Karpas-422 (cell line): ENCODE measurements around the gene ACSM4. TPM values are rescaled to one million over a fixed set of nuclear protein-coding genes. Genes with fewer than 3 reads are reported as not detected.

Experiments
- DNase-seq: peaks from one replicate; pipeline ENCODE4 v3.0.0-alpha.2; 2015
- H2AFZ ChIP-seq: fragments of 200-600 bp; sonication (generic); 2 replicates; pipeline ENCODE4 v1.6.1; 2014; ENCODE audit warnings: antibody characterized with exemption, low read length, mixed read lengths
- H3K27ac ChIP-seq: fragments of 200-600 bp; sonication (generic); 2 replicates; pipeline ENCODE4 v1.5.1; 2014; ENCODE audit warnings: mild to moderate bottlenecking, low read length, moderate library complexity
- H3K27me3 ChIP-seq: fragments of 200-600 bp; sonication (generic); 2 replicates; pipeline ENCODE4 v1.6.1; 2014; ENCODE audit warnings: low read length, mixed read lengths
- H3K36me3 ChIP-seq: fragments of 200-600 bp; sonication (generic); 2 replicates; pipeline ENCODE4 v1.6.1; 2014; ENCODE audit warnings: low read length, mixed read lengths; ENCODE audit not compliant: insufficient read depth
- H3K4me1 ChIP-seq: fragments of 200-600 bp; sonication (generic); 2 replicates; pipeline ENCODE4 v1.6.1; 2014; ENCODE audit warnings: mild to moderate bottlenecking, low read length, mixed read lengths
- H3K4me2 ChIP-seq: fragments of 200-600 bp; sonication (generic); 2 replicates; pipeline ENCODE4 v1.6.1; 2014; ENCODE audit warnings: low read length, low read depth, mild to moderate bottlenecking; ENCODE audit not compliant: poor library complexity, severe bottlenecking
- H3K4me3 ChIP-seq: fragments of 200-600 bp; sonication (generic); 2 replicates; pipeline ENCODE4 v1.5.1; 2014; ENCODE audit warnings: mild to moderate bottlenecking, antibody characterized with exemption, low read length, mixed read lengths
- H3K79me2 ChIP-seq: fragments of 200-600 bp; sonication (generic); 2 replicates; pipeline ENCODE4 v1.6.1; 2014; ENCODE audit warnings: mild to moderate bottlenecking, low read length, mixed read lengths
- H3K9ac ChIP-seq: fragments of 200-600 bp; sonication (generic); 2 replicates; pipeline ENCODE4 v1.6.0; 2014; ENCODE audit warnings: low read length
- H3K9me2 ChIP-seq: fragments of 200-600 bp; sonication (generic), shearing (Covaris generic); replicated peaks from 2 replicates; pipeline ENCODE4 v1.6.0; 2014; ENCODE audit warnings: mild to moderate bottlenecking, low read length, moderate library complexity; ENCODE audit not compliant: insufficient read depth
- H3K9me3 ChIP-seq: fragments of 300-700, 200-600 bp; sonication (generic); 2 replicates; pipeline ENCODE4 v1.6.1; 2014; ENCODE audit warnings: low read length, mixed read lengths
- H4K20me1 ChIP-seq: fragments of 200-600 bp; sonication (generic); 2 replicates; pipeline ENCODE4 v1.6.1; 2014; ENCODE audit warnings: mild to moderate bottlenecking, antibody characterized with exemption, low read length, low read depth; ENCODE audit not compliant: insufficient read depth
- total RNA-seq: library from RNA; depleted of rRNA; stranded (reverse); fragments of >200 nt; shearing (Covaris generic); gene quantifications from 2 replicates; pipeline ENCODE4 v1.2.3, GENCODE V29; 2014; ENCODE audit warnings: low replicate concordance

ACSM4 gene
- total RNA-seq, 1 experiment from 2014 or later = not detected

DNA sequence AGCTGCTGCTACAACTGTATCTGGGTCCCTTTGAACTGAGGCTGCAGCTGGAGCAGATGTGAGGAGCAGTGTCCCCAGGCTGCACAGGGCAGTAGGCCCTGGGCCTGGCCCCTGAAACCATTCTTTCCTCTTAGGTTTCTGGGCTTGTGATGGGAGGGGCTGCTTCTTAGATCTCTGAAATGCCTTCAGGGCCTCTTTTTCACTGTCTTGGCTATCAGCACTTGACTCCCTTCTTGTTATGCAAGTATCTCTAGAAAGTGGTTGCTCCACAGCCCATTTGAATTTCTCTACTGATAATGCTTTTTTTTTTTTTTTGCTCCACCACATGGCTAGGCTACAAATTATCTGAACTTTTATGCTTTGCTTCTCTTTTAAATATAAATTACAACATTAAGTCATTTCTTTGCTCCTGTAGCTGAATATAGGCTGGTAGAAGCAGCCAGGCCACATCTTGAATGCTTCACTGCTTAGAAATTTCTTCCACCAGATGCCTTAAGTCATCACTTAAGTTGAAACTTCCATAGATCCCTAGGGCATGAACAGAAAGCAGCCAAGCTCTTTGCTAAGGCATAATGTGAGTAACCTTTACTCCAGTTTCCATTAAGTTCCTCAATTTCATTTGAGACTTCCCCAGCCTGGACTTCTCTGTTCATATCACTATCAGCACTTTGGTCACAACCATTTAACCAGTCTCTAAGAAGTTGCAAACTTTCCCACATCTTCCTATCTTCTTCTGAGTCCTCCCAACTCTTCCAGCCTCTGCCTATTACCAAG is 41.1 kb downstream of the ACSM4 start:
- H3K9me2 ChIP-seq = no peaks in the 10 kb centered on the region
- no peaks in the 10 kb centered on the region for H3K27me3 ChIP-seq
- no peaks in the 10 kb centered on the region; the same call in 1 of the 2 replicates for H3K9me3 ChIP-seq
- H3K4me3 ChIP-seq = no peak overlapping the region
- no peak for DNase-seq
- no peaks in the 10 kb centered on the region for H3K4me1 ChIP-seq
- no peak overlapping the region for H3K9ac ChIP-seq
- H3K4me2 ChIP-seq = no peak overlapping the region
- H2AFZ ChIP-seq = no peak overlapping the region
- no peaks in the 10 kb centered on the region for H4K20me1 ChIP-seq
- H3K27ac ChIP-seq = no peak overlapping the region
- no peaks in the 10 kb centered on the region for H3K36me3 ChIP-seq
- H3K79me2 ChIP-seq = no peaks in the 10 kb centered on the region

DNA sequence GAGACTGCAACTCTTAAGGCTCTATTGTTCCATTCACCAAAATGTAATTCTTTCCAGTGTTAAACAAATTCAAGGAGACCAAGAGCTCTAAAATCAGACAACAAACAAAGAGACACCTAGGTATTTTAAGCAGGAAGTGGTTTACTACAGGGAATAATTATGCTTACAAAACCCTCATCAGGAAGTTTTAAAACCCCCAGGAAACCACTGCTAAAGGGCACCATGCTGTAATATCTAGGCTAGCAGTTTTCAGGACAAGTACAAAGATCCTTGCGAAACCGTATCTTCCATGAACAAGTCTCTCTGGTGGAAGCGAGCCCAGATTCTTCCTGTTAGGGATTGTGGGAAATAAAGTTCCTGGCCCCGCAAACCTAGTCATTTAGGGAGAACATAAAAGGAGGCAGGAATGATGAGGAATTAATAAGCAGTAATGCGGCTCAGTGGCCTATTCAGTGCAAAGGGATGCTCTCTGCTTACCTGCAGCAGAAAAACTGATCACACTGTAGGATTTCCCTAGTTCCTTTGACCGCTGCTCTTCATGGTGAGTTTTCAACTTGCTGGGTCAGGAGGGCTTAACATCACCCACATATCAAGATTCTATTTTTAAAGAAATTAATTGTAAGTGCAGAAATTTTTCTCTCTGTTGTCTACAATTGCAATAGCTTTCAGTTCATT is 42.8 kb downstream of the ACSM4 start:
- Histone ChIP-seq H3K4me2 (no peak overlapping the region), H3K4me1 (no peaks in the 10 kb centered on the region), H3K27me3 (no peaks in the 10 kb centered on the region), H3K79me2 (no peaks in the 10 kb centered on the region), H3K9me2 (no peaks in the 10 kb centered on the region), H3K4me3 (no peak overlapping the region), H3K36me3 (no peaks in the 10 kb centered on the region), H3K27ac (no peak overlapping the region), H3K9ac (no peak overlapping the region), H2AFZ (no peak overlapping the region), H4K20me1 (no peaks in the 10 kb centered on the region), H3K9me3 (no peaks in the 10 kb centered on the region; the same call in 1 of the 2 replicates)
- no peak for DNase-seq

DNA sequence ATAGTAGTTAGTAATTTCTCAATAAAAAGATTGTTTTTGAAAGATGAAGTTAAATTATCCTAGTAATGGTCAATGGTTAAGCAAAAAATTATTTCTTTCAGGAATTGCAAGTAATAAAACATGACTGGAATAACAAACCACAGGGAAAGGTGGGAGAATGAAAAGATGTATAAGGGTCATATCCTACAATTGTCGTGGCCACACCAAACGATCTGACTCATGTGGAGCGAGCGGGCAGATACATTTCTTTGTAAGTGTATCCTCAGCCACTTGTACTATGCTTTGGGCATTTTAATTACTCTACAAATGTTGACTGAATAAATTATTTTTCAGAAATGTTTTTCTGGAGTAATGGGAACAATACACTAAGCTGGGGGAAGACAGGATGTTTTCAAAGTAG is 45.5 kb downstream of the ACSM4 start:
- no peaks in the 10 kb centered on the region for H3K36me3 ChIP-seq
- H3K4me2 ChIP-seq = no peak overlapping the region
- no peaks in the 10 kb centered on the region for H3K79me2 ChIP-seq
- no peak overlapping the region for H2AFZ ChIP-seq
- DNase-seq = no peak
- no peak overlapping the region for H3K9ac ChIP-seq
- H4K20me1 ChIP-seq = no peaks in the 10 kb centered on the region
- no peak overlapping the region for H3K27ac ChIP-seq
- H3K4me3 ChIP-seq = no peak overlapping the region
- no peaks in the 10 kb centered on the region for H3K4me1 ChIP-seq
- no peaks in the 10 kb centered on the region for H3K9me2 ChIP-seq
- H3K9me3 ChIP-seq = no peaks in the 10 kb centered on the region; the same call in 1 of the 2 replicates
- H3K27me3 ChIP-seq = no peaks in the 10 kb centered on the region

DNA sequence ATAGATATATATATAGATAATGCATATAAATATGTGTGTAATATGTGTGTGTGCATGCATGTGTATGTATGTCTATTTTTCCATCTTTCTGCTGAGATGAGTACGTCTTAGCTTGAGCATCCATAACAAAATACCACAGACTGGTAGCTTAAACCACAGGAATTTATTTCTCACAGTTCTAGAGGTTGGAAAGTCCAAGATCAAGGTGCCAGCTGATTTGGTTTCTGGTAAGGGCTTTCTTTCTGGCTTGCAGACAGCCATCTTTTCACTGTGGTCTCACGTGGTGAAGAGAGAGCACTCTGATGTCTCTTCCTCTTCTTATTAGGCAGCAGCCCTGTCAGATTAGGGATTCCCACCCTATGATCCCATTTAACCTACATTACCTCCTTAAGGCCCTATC is 47.3 kb downstream of the ACSM4 start:
- H3K9ac ChIP-seq = no peak overlapping the region
- no peak overlapping the region for H3K27ac ChIP-seq
- no peaks in the 10 kb centered on the region for H3K36me3 ChIP-seq
- no peak overlapping the region for H2AFZ ChIP-seq
- H3K79me2 ChIP-seq = no peaks in the 10 kb centered on the region
- H3K4me1 ChIP-seq = no peaks in the 10 kb centered on the region
- H3K9me3 ChIP-seq = no peaks in the 10 kb centered on the region
- no peaks in the 10 kb centered on the region for H4K20me1 ChIP-seq
- H3K4me3 ChIP-seq = no peak overlapping the region
- no peak for DNase-seq
- H3K4me2 ChIP-seq = no peak overlapping the region
- no peaks in the 10 kb centered on the region for H3K9me2 ChIP-seq
- H3K27me3 ChIP-seq = no peaks in the 10 kb centered on the region

DNA sequence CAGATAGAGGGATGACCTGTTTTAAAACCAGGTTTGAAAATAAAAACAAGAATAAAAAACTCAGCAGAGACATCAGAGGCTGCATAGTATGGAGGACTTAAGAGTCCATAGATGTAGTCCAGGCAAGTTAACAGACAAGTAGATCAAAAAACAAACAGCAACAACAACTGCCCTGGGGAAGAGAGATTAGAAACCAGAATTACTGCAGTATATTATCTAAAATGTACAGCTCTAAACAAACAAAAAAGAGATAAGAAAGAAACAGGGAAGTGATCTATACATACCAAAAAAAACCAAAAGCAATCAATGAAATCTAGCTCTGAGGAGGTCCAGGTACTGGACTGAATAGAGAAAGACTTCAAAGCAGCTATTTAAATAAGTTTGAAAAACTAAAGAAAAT is 48.8 kb downstream of the ACSM4 start:
- Histone ChIP-seq H4K20me1 (no peaks in the 10 kb centered on the region), H3K4me3 (no peak overlapping the region), H3K79me2 (no peaks in the 10 kb centered on the region), H3K4me2 (no peak overlapping the region), H3K4me1 (no peaks in the 10 kb centered on the region), H3K9me3 (no peaks in the 10 kb centered on the region), H3K9me2 (no peaks in the 10 kb centered on the region), H3K36me3 (no peaks in the 10 kb centered on the region), H3K9ac (no peak overlapping the region), H3K27me3 (no peaks in the 10 kb centered on the region), H2AFZ (no peak overlapping the region), H3K27ac (no peak overlapping the region)
- no peak for DNase-seq

GRCh38 chr12:7354529-7354928 is 50.7 kb downstream of the ACSM4 start:
- no peaks in the 10 kb centered on the region for H3K9me2 ChIP-seq
- H3K4me2 ChIP-seq = no peak overlapping the region
- H3K36me3 ChIP-seq = no peaks in the 10 kb centered on the region
- no peaks in the 10 kb centered on the region for H3K79me2 ChIP-seq
- no peaks in the 10 kb centered on the region for H3K9me3 ChIP-seq
- no peaks in the 10 kb centered on the region for H3K27me3 ChIP-seq
- H3K27ac ChIP-seq = no peak overlapping the region
- no peak overlapping the region for H2AFZ ChIP-seq
- H3K4me1 ChIP-seq = no peaks in the 10 kb centered on the region
- no peaks in the 10 kb centered on the region for H4K20me1 ChIP-seq
- no peak overlapping the region for H3K4me3 ChIP-seq
- H3K9ac ChIP-seq = no peak overlapping the region
- no peak for DNase-seq

GRCh38 chr12:7361265-7361664 is 57.4 kb downstream of the ACSM4 start:
- Histone ChIP-seq H3K27me3 (no peaks in the 10 kb centered on the region), H4K20me1 (no peaks in the 10 kb centered on the region)

GRCh38 chr12:7362734-7363133 is 58.9 kb downstream of the ACSM4 start:
- Histone ChIP-seq H3K9me3 (no peaks in the 10 kb centered on the region), H3K4me3 (no peak overlapping the region), H3K79me2 (no peaks in the 10 kb centered on the region), H3K9me2 (no peaks in the 10 kb centered on the region), H3K27me3 (no peaks in the 10 kb centered on the region), H3K4me1 (peaks cover 12% of the 10 kb centered on the region), H3K4me2 (no peak overlapping the region), H3K27ac (no peak overlapping the region), H2AFZ (no peak overlapping the region), H3K9ac (no peak overlapping the region), H3K36me3 (0 out of 2 replicates have a peak, but pooled peaks cover 2% of the 10 kb centered on the region), H4K20me1 (no peaks in the 10 kb centered on the region)
- DNase-seq = no peak

More at GRCh38 chr12:7361265-7361664, 57.4 kb downstream of the ACSM4 start:
- no peak overlapping the region for H3K27ac ChIP-seq
- H3K79me2 ChIP-seq = no peaks in the 10 kb centered on the region
- no peak overlapping the region for H3K4me3 ChIP-seq
- H3K9me3 ChIP-seq = no peaks in the 10 kb centered on the region
- H3K4me2 ChIP-seq = peak overlapping the region; percentile 13
- no peaks in the 10 kb centered on the region for H3K9me2 ChIP-seq
- H2AFZ ChIP-seq = no peak overlapping the region
- no peak overlapping the region for H3K9ac ChIP-seq
- no peak for DNase-seq
- H3K36me3 ChIP-seq = no peaks in the 10 kb centered on the region
- H3K4me1 ChIP-seq = peaks cover 7% of the 10 kb centered on the region
